Fibroblast of lung (primary cell): ENCODE data around the gene KEAP1.

Experiments used
- CTCF ChIP-seq, 2 donors: IDR thresholded peaks in 1 of 2; conservative IDR thresholded peaks in 1 of 2; 1 replicate in 1 of 2; 2 replicates in 1 of 2; pipeline ENCODE4 v1.5.1; 2011 to 2012; ENCODE audit warnings: low read length in 2 of 2, control low read depth in 1 of 2, inconsistent platforms in 1 of 2, low read depth in 1 of 2, mild to moderate bottlenecking in 1 of 2
- EZH2 ChIP-seq: IDR thresholded peaks from 2 replicates; pipeline ENCODE4 v1.5.1; 2012; ENCODE audit warnings: low read length, control low read depth, mild to moderate bottlenecking; ENCODE audit errors: missing control alignments

GRCh38 chr19:10532457-10532856 is 29.3 kb upstream of the KEAP1 start:
- TF ChIP-seq CTCF (conservative IDR thresholded peaks at IDR 0.05 in 1 of 2, IDR thresholded peaks at IDR 0.05 in 1 of 2; ENCODE audit: low read depth in 1 of 2, low read length in 2 of 2) (no peak), EZH2 (no peak)
